ENCODE results near the gene SH3GLB1.
A peak's percentile ranks its signal among the peaks of the same experiment; 100 is the strongest.

SH3GLB1 gene

GRCh38 chr1:86733340-86733739 is 29.0 kb downstream of the SH3GLB1 start:
- no peak for DNase-seq (ENCODE audit: low spot score)

- peak; percentile 13 for DNase-seq (ENCODE audit: low spot score)
Observed at GRCh38 chr1:86739648-86740509, 35.5 kb downstream of the SH3GLB1 start.

- DNase-seq (ENCODE audit: low spot score): peak; percentile 24
Observed at GRCh38 chr1:86741947-86742572, 37.7 kb downstream of the SH3GLB1 start.

GRCh38 chr1:86747304-86747703 is 42.9 kb downstream of the SH3GLB1 start:
- no peak for DNase-seq (ENCODE audit: low spot score)

- no peak for DNase-seq (ENCODE audit: low spot score)
Observed at GRCh38 chr1:86748622-86749373, 44.4 kb downstream of the SH3GLB1 start.

DNA sequence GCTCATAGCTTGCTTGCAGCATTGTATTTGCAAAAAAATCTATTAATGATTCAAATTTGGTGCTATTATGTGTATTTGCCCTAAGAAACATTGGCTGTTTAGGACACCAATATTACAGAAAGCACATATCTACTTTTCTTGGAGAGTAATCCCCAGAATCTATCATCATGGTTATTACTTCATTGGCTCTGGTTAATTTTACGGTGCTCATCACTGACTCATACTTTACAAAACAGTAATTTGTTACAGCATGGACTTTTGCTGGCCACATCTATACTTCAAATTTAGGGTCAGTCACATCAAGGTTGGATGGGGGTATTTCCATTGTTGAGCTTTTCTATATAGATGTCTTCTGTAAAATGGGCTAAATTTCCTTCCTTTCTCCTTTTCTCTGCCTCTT is 45.7 kb downstream of the SH3GLB1 start:
- no peak for DNase-seq (ENCODE audit: low spot score)

- no peak for DNase-seq (ENCODE audit: low spot score)
Observed at GRCh38 chr1:86750530-86750929, 46.2 kb downstream of the SH3GLB1 start.

- DNase-seq (ENCODE audit: low spot score): no peak
Observed at GRCh38 chr1:86751923-86752322, 47.5 kb downstream of the SH3GLB1 start.

DNA sequence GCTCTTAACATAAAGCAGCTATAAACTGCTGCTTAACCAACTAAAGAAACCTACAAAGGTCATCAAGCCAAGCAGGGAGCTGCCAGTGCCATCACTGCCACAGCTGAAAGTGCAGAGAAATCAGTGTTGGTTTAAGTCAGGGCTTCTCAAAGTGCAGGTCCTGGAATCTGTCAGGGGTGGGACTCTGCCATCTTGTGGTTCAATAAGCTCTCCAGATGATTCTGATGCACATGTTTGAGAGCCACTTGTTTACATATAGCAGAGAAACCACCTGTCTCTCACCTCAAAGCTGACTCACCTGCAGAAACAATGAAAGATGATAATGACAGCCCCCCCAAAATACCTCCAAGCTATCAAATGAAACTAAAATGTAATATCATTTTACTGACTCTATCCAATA is 49.3 kb downstream of the SH3GLB1 start:
- peak; percentile 53 for DNase-seq (ENCODE audit: low spot score)

DNA sequence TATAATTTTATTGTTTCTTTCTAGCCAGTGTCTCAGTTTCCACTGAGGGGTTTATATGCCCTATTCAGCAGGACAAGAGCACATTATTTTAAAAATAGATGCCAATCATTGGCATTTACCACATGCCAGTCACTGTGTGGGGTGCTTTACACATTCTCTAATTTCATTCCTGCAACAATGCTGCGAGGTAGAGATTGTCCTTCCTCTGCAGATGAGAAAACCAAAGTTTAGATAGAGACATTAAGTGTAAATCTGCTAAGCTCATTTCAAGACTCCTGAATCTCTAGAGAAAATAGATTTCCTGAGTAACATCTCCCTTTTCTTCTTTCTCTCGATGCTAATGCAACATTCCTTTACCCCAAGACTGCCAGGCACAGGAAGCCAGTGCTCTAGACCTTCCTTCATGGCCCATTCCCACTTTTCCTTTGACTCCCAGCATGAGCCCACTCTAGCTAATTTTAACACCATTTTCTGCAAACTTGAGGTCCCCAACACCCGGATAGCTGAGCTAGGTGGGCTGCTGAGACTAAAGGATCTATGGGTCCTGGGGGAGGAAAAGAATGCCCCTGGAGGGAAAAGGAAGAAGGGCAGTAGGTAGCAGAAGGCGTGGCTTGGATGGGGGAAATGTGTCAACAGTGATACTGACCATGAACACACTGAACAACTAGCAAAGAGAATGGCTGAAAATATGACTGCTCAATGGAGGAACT is 50.0 kb downstream of the SH3GLB1 start:
- DNase-seq (ENCODE audit: low spot score): no peak

- no peak for DNase-seq (ENCODE audit: low spot score)
Observed at GRCh38 chr1:86756062-86756406, 51.7 kb downstream of the SH3GLB1 start.

- DNase-seq (ENCODE audit: low spot score): no peak
Observed at GRCh38 chr1:86757272-86757984, 53.1 kb downstream of the SH3GLB1 start.

DNA sequence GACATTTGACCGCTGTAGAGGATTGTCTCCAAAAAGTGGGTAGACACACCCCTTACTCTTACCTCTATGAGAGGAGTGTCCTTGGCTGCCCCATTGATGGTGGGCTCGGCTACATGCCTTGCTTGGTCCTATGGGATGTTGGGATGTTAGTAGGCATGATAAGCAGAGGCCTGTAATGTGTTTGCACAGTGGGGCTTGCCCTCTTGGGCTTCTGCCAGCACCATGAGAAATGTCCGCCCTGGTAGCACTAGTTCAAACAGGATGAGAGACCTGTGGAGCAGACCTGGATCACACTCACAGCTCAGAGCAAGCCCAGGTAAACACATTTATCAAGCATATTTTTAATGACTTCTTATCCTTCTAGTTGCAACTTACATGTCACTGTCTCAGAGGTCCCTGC is 54.2 kb downstream of the SH3GLB1 start:
- DNase-seq (ENCODE audit: low spot score): no peak

DNA sequence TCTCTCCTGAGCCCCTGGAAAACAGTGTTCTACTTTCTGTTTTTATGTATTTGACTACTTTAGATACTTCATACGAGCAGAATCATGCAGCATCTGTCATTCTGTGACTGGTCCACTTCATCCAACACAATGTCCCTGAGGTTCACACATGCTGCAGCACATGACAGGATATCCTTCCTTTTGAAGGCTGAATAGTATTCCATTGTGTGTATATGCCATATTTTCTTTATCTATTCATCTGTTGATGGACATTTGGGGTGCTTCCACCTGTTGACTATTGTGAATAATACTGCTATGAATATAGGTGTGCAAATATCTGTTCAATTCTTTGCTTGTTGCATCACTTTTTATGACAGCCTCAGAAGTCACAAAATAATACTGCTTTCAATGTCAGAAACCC is 55.8 kb downstream of the SH3GLB1 start:
- DNase-seq (ENCODE audit: low spot score): no peak

- DNase-seq (ENCODE audit: low spot score): no peak
Observed at GRCh38 chr1:86762336-86762735, 58.0 kb downstream of the SH3GLB1 start.

DNA sequence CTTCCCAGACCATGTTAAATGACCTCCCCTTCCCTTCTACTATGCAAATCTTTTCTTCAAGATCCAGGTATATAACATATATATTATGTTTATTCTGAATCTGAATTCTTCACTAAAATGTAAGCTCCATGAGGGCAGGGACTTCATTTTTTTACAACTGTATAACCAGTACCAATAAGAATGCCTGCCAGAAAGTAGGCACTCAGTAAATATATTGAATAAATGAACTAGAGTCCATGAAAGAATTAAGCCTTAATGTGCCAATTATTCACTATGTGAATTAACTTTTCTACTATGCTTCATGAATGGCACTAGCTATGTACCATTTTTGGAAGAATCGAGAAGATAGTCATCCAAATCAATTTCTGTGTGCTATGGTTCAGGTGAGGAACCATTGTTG is 60.1 kb downstream of the SH3GLB1 start:
- DNase-seq (ENCODE audit: low spot score): no peak

- DNase-seq (ENCODE audit: low spot score): no peak
Observed at GRCh38 chr1:86765073-86765472, 60.7 kb downstream of the SH3GLB1 start.

GRCh38 chr1:86765674-86766073 is 61.3 kb downstream of the SH3GLB1 start:
- no peak for DNase-seq (ENCODE audit: low spot score)

GRCh38 chr1:86768554-86768953 is 64.2 kb downstream of the SH3GLB1 start:
- DNase-seq (ENCODE audit: low spot score): no peak

- DNase-seq (ENCODE audit: low spot score): no peak
Observed at GRCh38 chr1:86769065-86769464, 64.7 kb downstream of the SH3GLB1 start.
